HG03139 (cell line): Measurements from ENCODE around the gene RNASE8.

ENCODE experiments used
- ATAC-seq: cut with Tn5 transposase; IDR thresholded peaks from one replicate; pipeline ENCODE4 v1.9.1; 2021; ENCODE audit not compliant: unreplicated experiment

The RNASE8 gene

GRCh38 chr14:21071225-21072030 is 13.8 kb downstream of the RNASE8 start:
- ATAC-seq, result peak; percentile 74

GRCh38 chr14:21072031-21072473 is 14.4 kb downstream of the RNASE8 start:
- no peak for ATAC-seq

GRCh38 chr14:21072781-21073339 is 15.2 kb downstream of the RNASE8 start:
- ATAC-seq, result no peak

- no peak for ATAC-seq
Observed at GRCh38 chr14:21073921-21074320, 16.3 kb downstream of the RNASE8 start.

- ATAC-seq, result no peak
Observed at GRCh38 chr14:21074398-21075272, 17.0 kb downstream of the RNASE8 start.

GRCh38 chr14:21075719-21076437 is 18.3 kb downstream of the RNASE8 start:
- no peak for ATAC-seq

- ATAC-seq, result no peak
Observed at GRCh38 chr14:21077672-21078071, 20.1 kb downstream of the RNASE8 start.

- ATAC-seq, result no peak
Observed at GRCh38 chr14:21078287-21078686, 20.7 kb downstream of the RNASE8 start.

GRCh38 chr14:21078726-21079125 is 21.1 kb downstream of the RNASE8 start:
- ATAC-seq, result no peak

GRCh38 chr14:21081521-21082142 is 24.0 kb downstream of the RNASE8 start:
- ATAC-seq, result no peak

- ATAC-seq, result no peak
Observed at GRCh38 chr14:21083565-21084325, 26.1 kb downstream of the RNASE8 start.

GRCh38 chr14:21084396-21084795 is 26.8 kb downstream of the RNASE8 start:
- no peak for ATAC-seq

GRCh38 chr14:21084998-21085853 is 27.6 kb downstream of the RNASE8 start:
- no peak for ATAC-seq

- ATAC-seq, result no peak
Observed at GRCh38 chr14:21086908-21087293, 29.3 kb downstream of the RNASE8 start.

GRCh38 chr14:21087294-21088091 is 29.9 kb downstream of the RNASE8 start:
- ATAC-seq, result peak; percentile 49

GRCh38 chr14:21088687-21089086 is 31.1 kb downstream of the RNASE8 start:
- ATAC-seq, result no peak

GRCh38 chr14:21089271-21089670 is 31.6 kb downstream of the RNASE8 start:
- no peak for ATAC-seq

- ATAC-seq, result no peak
Observed at GRCh38 chr14:21089877-21090193, 32.2 kb downstream of the RNASE8 start.
